Hepatocyte (in vitro differentiated cells): ENCODE data around the gene PRMT3.

Experiments used
- CTCF ChIP-seq: fragments of 200-600 bp; sonication (generic); IDR thresholded peaks from 2 replicates; pipeline ENCODE4 v1.5.1; 2016; ENCODE audit warnings: antibody characterized with exemption, mild to moderate bottlenecking; ENCODE audit not compliant: poor library complexity
- EZH2 ChIP-seq: fragments of 200-600 bp; sonication (generic); IDR thresholded peaks from 2 replicates; pipeline ENCODE4 v1.6.1; 2016; ENCODE audit warnings: antibody characterized with exemption, mild to moderate bottlenecking, borderline replicate concordance

- TF ChIP-seq CTCF = no peak
- TF ChIP-seq EZH2 = no peak
Measured at GRCh38 chr11:20522536-20522935, 135.0 kb downstream of the PRMT3 start.
